ENCODE data around the gene DGLUCY.

DNA sequence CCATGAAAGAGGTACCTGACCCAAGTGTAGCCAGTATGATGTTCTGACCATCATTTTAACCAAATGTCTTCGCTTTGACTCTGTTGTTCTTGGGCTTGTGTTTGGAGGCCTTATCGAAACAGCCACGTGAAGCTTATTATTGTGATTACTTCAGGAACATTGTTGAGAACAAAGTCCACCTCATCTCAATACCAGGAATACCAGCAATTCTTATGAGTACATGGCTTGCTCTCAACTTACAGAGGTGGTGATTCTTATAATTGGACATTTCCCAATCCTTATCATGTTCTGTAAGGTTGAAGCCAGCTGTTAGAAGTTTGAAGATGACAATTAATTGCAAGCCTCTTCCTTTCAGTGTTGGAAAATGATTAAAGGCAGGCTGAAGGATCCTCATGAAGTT is 31.6 kb upstream of the DGLUCY start:
- no peak for TF ChIP-seq EZH2 (IDR thresholded peaks at IDR 0.05; ENCODE audit: borderline replicate concordance)
- TF ChIP-seq, protein P1, sequence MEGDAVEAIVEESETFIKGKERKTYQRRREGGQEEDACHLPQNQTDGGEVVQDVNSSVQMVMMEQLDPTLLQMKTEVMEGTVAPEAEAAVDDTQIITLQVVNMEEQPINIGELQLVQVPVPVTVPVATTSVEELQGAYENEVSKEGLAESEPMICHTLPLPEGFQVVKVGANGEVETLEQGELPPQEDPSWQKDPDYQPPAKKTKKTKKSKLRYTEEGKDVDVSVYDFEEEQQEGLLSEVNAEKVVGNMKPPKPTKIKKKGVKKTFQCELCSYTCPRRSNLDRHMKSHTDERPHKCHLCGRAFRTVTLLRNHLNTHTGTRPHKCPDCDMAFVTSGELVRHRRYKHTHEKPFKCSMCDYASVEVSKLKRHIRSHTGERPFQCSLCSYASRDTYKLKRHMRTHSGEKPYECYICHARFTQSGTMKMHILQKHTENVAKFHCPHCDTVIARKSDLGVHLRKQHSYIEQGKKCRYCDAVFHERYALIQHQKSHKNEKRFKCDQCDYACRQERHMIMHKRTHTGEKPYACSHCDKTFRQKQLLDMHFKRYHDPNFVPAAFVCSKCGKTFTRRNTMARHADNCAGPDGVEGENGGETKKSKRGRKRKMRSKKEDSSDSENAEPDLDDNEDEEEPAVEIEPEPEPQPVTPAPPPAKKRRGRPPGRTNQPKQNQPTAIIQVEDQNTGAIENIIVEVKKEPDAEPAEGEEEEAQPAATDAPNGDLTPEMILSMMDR (IDR thresholded peaks at IDR 0.05; ENCODE audit: poor library complexity): no peak
- TF ChIP-seq EZH2phosphoT487 (IDR thresholded peaks at IDR 0.05; ENCODE audit: low read depth, severe bottlenecking, unreplicated experiment): no peak
